ENCODE measurements around the gene HES1. TPM values are rescaled to one million over a fixed set of nuclear protein-coding genes. Genes with fewer than 3 reads are reported as not detected.
A peak's percentile ranks its signal among the peaks of the same experiment; 100 is the strongest.
"Not testable (repeated sequence)": the region's sequence is repeated elsewhere in the genome, so short reads cannot be mapped to it uniquely, and the experiment has no call there.

Gene HES1
- total and polyA plus RNA-seq, 4 donors: 28.7 to 58.9 (median 43.8) TPM

DNA sequence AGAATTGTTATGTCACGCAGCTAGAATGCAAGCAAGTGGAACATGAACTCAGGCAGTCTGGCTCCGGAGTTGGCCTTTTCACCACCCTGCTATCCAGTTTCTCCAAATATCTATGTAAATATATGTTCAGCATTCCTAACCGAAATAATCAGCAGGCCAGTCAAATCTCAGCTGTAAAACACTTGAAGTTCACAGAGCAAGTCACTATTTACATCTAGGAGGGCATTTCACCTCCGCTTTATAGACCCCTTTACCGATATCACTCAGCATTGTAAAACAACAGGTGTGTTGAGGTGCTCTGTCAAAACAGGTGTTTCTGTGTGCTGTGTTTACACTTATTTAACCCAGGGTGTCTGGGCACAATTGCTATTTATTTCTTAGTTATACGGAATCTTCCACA, 12.2 kb upstream of the HES1 start:
- Histone ChIP-seq H3K27me3 (ENCODE audit: control insufficient read depth, insufficient read depth, low read length) (peaks cover 4% of the 10 kb centered on the region), H3K4me1 (ENCODE audit: control insufficient read depth, insufficient read depth, low read length) (no peaks in the 10 kb centered on the region), H3K27ac (ENCODE audit: low read depth, low read length) (no peak overlapping the region), H3K4me3 (ENCODE audit: low read depth, low read length) (no peak overlapping the region), H3K9me3 (ENCODE audit: control insufficient read depth, insufficient read depth, low read length) (no peaks in the 10 kb centered on the region), H3K36me3 (ENCODE audit: control insufficient read depth, insufficient read depth, low read length) (no peaks in the 10 kb centered on the region)
- WGBS (ENCODE audit: insufficient coverage): 95% methylated on average over 3 of the region's 6 CpGs
- no peak for DNase-seq (ENCODE audit: low read depth in 4 of 6, low spot score in 6 of 6)

DNA sequence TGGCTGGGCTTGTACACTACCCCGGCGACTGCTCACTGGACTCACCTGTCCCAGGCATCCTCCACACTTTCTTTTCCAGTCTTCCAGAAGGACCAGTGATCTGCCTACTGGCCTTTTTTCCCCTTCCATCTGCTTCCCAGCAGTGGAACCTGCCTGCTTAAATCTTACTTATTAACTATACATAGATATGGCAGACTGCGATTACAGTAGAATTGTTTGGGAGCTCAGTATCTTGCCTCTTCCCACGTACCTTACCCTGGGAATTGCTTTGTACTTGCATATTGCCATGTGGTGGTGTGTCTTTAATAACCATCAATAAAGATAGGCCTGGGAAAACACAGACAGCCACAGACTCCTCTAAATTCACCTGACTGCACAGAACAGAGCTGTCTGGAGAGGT, 11.8 kb upstream of the HES1 start:
- 100% methylated on average over 2 of the region's 4 CpGs for WGBS (ENCODE audit: insufficient coverage)
- H3K4me1 ChIP-seq (ENCODE audit: control insufficient read depth, insufficient read depth, low read length): no peaks in the 10 kb centered on the region

DNA sequence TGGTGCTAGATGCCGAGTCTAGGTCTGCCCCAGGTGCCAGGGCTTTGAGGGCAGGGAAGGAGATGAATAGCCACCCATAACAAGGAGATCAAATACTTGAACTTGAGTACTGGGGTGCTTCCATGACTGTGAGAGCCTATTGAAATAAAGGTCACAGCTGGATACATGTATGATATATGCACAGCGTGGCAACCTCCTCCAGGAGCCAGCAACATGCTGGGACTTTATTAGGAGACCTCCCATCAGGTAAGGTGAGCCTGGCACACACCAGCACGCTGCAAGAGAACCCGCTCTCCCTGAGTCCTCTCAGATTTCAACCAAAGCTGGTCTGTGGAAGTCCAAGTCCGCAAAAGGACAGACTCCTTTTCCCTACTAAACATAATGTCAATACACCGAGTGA, 10.5 kb upstream of the HES1 start:
- Histone ChIP-seq H3K27ac (ENCODE audit: low read depth, low read length) (no peak overlapping the region), H3K36me3 (ENCODE audit: control insufficient read depth, insufficient read depth, low read length) (no peaks in the 10 kb centered on the region), H3K4me3 (ENCODE audit: low read depth, low read length) (no peak overlapping the region), H3K4me1 (ENCODE audit: control insufficient read depth, insufficient read depth, low read length) (peaks cover 12% of the 10 kb centered on the region), H3K27me3 (ENCODE audit: control insufficient read depth, insufficient read depth, low read length) (peaks cover 4% of the 10 kb centered on the region), H3K9me3 (ENCODE audit: control insufficient read depth, insufficient read depth, low read length) (no peaks in the 10 kb centered on the region)
- DNase-seq (ENCODE audit: low read depth in 4 of 6, low spot score in 6 of 6): no peak
- 70% methylated on average over 3 of the region's 6 CpGs for WGBS (ENCODE audit: insufficient coverage)

More for the DNA sequence above, 11.8 kb upstream of the HES1 start:
- DNase-seq (ENCODE audit: low read depth in 4 of 6, low spot score in 6 of 6): no peak
- Histone ChIP-seq H3K36me3 (ENCODE audit: control insufficient read depth, insufficient read depth, low read length) (no peaks in the 10 kb centered on the region), H3K27ac (ENCODE audit: low read depth, low read length) (no peak overlapping the region), H3K4me3 (ENCODE audit: low read depth, low read length) (no peak overlapping the region), H3K27me3 (ENCODE audit: control insufficient read depth, insufficient read depth, low read length) (peaks cover 4% of the 10 kb centered on the region), H3K9me3 (ENCODE audit: control insufficient read depth, insufficient read depth, low read length) (no peaks in the 10 kb centered on the region)

DNA sequence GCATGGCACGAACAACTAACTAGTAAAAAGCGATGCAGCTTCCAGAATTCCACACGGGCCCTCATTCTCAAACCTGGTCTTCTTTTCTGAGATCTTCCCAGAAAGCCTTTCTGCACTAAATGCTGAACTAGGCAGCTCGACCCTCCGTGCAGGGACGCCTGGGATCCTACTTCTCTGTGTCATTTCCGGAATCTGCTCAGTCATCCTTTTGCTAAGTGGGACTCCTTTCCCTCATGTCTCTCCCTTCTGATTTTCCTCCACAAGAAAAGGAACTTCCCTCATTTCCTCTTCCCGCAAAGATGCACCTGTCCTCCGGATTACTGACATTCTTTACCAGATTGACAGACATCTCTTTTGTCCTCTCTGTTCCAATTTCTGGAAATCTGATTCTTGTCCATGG, 9.2 kb upstream of the HES1 start:
- 97% methylated on average over 9 of the region's 9 CpGs for WGBS (ENCODE audit: insufficient coverage)
- peaks cover 22% of the 10 kb centered on the region for H3K4me1 ChIP-seq (ENCODE audit: control insufficient read depth, insufficient read depth, low read length)
- no peak overlapping the region for H3K27ac ChIP-seq (ENCODE audit: low read depth, low read length)
- H3K9me3 ChIP-seq (ENCODE audit: control insufficient read depth, insufficient read depth, low read length): no peaks in the 10 kb centered on the region
- no peak overlapping the region for H3K4me3 ChIP-seq (ENCODE audit: low read depth, low read length)
- peaks cover 5% of the 10 kb centered on the region for H3K27me3 ChIP-seq (ENCODE audit: control insufficient read depth, insufficient read depth, low read length)
- H3K36me3 ChIP-seq (ENCODE audit: control insufficient read depth, insufficient read depth, low read length): no peaks in the 10 kb centered on the region
- no peak for DNase-seq (ENCODE audit: low read depth in 4 of 6, low spot score in 6 of 6)

DNA sequence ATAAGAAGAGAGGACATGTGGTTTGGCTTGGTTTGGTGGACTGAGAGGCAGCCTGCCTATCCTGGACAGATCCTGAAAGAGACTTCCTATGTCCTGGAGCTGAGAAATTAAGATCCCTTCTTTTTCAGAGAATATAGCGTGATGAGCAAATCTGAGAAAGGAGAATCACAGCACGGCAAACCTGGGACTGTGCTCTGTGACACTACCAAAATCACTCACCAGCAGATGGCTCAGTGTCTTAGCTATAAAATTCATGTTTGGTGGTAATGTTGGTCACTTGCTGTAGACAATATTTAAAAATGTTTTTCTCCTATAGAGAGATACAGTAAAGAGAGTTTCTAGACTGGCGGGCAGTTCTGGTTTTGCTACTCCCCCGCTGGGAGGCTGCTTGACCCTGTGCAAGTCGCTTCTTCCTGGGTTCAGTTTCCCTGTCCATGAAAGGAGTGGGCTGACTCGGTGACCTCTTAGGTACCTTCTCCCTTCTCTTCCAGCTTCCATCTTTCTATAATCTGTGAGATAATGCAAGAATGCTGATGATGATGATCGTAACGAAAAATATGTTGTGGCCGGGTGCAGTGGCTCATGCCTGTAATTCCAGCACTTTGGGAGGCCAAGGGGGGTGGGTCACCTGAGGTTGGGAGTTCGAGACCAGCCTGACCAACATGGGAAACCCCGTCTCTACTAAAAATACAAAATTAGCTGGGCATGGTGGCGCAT, 7.6 kb upstream of the HES1 start:
- Histone ChIP-seq H3K4me1 (ENCODE audit: control insufficient read depth, insufficient read depth, low read length) (peaks cover 25% of the 10 kb centered on the region), H3K36me3 (ENCODE audit: control insufficient read depth, insufficient read depth, low read length) (no peaks in the 10 kb centered on the region), H3K4me3 (ENCODE audit: low read depth, low read length) (no peak overlapping the region), H3K27me3 (ENCODE audit: control insufficient read depth, insufficient read depth, low read length) (peaks cover 7% of the 10 kb centered on the region), H3K27ac (ENCODE audit: low read depth, low read length) (no peak overlapping the region), H3K9me3 (ENCODE audit: control insufficient read depth, insufficient read depth, low read length) (no peaks in the 10 kb centered on the region)
- 100% methylated on average over 1 of the region's 12 CpGs for WGBS (ENCODE audit: insufficient coverage)
- DNase-seq (ENCODE audit: low read depth in 4 of 6, low spot score in 6 of 6): peak in 1 of 6 donors; percentile 22

GRCh38 chr3:194128919-194129295, 7.0 kb upstream of the HES1 start:
- not testable (repeated sequence) for H3K4me3 ChIP-seq (ENCODE audit: low read depth, low read length); H3K9me3 ChIP-seq (ENCODE audit: control insufficient read depth, insufficient read depth, low read length); DNase-seq (ENCODE audit: low read depth in 4 of 6, low spot score in 6 of 6); H3K36me3 ChIP-seq (ENCODE audit: control insufficient read depth, insufficient read depth, low read length); H3K27ac ChIP-seq (ENCODE audit: low read depth, low read length); H3K27me3 ChIP-seq (ENCODE audit: control insufficient read depth, insufficient read depth, low read length)
- H3K4me1 ChIP-seq (ENCODE audit: control insufficient read depth, insufficient read depth, low read length): peaks cover 29% of the 10 kb centered on the region
- WGBS (ENCODE audit: insufficient coverage): no CpG with 5 or more reads among the region's 8 CpGs

DNA sequence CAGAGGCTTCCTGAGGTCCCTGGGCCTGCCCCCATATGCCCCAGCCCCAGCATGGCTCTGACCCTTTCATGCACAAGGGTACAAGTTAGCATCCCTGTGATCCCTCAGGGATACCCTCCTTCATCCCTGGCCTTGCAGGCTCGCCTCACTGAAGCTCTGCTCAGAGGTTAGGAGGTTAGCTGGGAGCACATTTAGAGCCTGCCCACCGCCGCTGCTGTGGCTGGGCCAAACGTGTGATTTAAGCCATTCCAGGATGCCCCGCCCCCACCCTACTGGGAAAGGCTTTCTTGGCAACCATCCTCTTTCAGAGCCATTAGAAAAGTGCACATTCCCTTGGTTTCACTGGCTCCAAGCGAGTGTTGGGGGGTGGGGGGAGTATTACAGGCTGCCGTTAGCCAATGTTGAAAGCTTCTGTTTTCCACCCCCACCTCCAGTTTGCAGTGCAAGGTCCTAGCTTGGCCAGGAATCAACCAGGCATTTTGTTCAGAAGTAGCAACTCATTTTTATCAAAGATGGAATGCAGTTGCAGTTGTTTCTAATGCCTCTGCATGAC, 6.3 kb upstream of the HES1 start:
- Histone ChIP-seq H3K9me3 (ENCODE audit: control insufficient read depth, insufficient read depth, low read length) (no peaks in the 10 kb centered on the region), H3K27me3 (ENCODE audit: control insufficient read depth, insufficient read depth, low read length) (peaks cover 7% of the 10 kb centered on the region), H3K4me1 (ENCODE audit: control insufficient read depth, insufficient read depth, low read length) (peaks cover 29% of the 10 kb centered on the region), H3K27ac (ENCODE audit: low read depth, low read length) (no peak overlapping the region), H3K36me3 (ENCODE audit: control insufficient read depth, insufficient read depth, low read length) (no peaks in the 10 kb centered on the region), H3K4me3 (ENCODE audit: low read depth, low read length) (no peak overlapping the region)
- DNase-seq (ENCODE audit: low read depth in 4 of 6, low spot score in 6 of 6): peak in 3 of 6 donors; percentile 59 to 86 (median 83)
- WGBS (ENCODE audit: insufficient coverage): 6% methylated on average over 3 of the region's 7 CpGs

DNA sequence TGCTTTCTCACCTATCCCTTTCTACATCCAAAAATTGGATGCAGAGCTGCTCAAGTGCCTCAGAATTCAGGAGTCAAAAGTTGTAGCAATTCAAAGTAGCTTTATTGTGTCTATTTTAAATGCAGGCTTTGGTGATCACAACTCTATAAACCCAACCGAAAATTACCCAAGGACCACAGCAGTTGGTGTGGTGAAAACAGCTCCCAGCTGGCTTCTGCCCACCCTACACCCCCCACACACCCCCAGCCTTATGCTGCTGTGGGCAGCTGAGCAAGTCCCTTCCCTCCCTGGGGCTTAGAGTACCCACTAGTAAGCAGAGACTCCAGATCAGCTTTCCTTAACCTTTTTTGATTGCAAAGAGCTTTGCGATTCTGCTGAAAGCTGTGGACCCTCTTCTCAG, 5.8 kb upstream of the HES1 start:
- Histone ChIP-seq H3K4me1 (ENCODE audit: control insufficient read depth, insufficient read depth, low read length) (peaks cover 33% of the 10 kb centered on the region), H3K9me3 (ENCODE audit: control insufficient read depth, insufficient read depth, low read length) (no peaks in the 10 kb centered on the region), H3K27me3 (ENCODE audit: control insufficient read depth, insufficient read depth, low read length) (peaks cover 9% of the 10 kb centered on the region), H3K27ac (ENCODE audit: low read depth, low read length) (no peak overlapping the region), H3K36me3 (ENCODE audit: control insufficient read depth, insufficient read depth, low read length) (no peaks in the 10 kb centered on the region), H3K4me3 (ENCODE audit: low read depth, low read length) (no peak overlapping the region)
- peak in 1 of 6 donors; percentile 22 for DNase-seq (ENCODE audit: low read depth in 4 of 6, low spot score in 6 of 6)
- no CpG with 5 or more reads among the region's 2 CpGs for WGBS (ENCODE audit: insufficient coverage)

- Histone ChIP-seq H3K4me1 (ENCODE audit: control insufficient read depth, insufficient read depth, low read length) (peaks cover 38% of the 10 kb centered on the region), H3K36me3 (ENCODE audit: control insufficient read depth, insufficient read depth, low read length) (no peaks in the 10 kb centered on the region), H3K27ac (ENCODE audit: low read depth, low read length) (no peak overlapping the region), H3K27me3 (ENCODE audit: control insufficient read depth, insufficient read depth, low read length) (peaks cover 14% of the 10 kb centered on the region), H3K9me3 (ENCODE audit: control insufficient read depth, insufficient read depth, low read length) (no peaks in the 10 kb centered on the region), H3K4me3 (ENCODE audit: low read depth, low read length) (no peak overlapping the region)
- DNase-seq (ENCODE audit: low read depth in 4 of 6, low spot score in 6 of 6): peak in 3 of 6 donors; percentile 62 to 86 (median 74)
- 16% methylated on average over 12 of the region's 19 CpGs for WGBS (ENCODE audit: insufficient coverage)
These were observed 5.0 kb upstream of the HES1 start for GRCh38 chr3:194130807-194131589.

Measured in spinal cord (tissue), 10 donors.